H9 (cell line): ENCODE data around the gene RASA3. TPM values are rescaled to one million over a fixed set of nuclear protein-coding genes. Genes with fewer than 3 reads are reported as not detected.

Experiments used
- DNase-seq: peaks from one replicate; pipeline ENCODE4 v3.0.0-alpha.2; 2017
- H2AFZ ChIP-seq: one replicate; pipeline ENCODE4 v1.6.1; 2013; ENCODE audit warnings: mild to moderate bottlenecking, low read length, control low read depth, moderate library complexity
- H2AK5ac ChIP-seq: 2 replicates; pipeline ENCODE4 v1.6.1; 2013; ENCODE audit warnings: low read length, control low read depth, mixed read lengths; ENCODE audit not compliant: insufficient read length
- H2BK120ac ChIP-seq: one replicate; pipeline ENCODE4 v1.6.1; 2013; ENCODE audit warnings: low read depth, mild to moderate bottlenecking, low read length, control low read depth, inconsistent platforms; ENCODE audit not compliant: poor library complexity, severe bottlenecking
- H2BK12ac ChIP-seq: 2 replicates; pipeline ENCODE4 v1.6.1; 2013; ENCODE audit warnings: low read length, control low read depth, mixed read lengths, low read depth; ENCODE audit not compliant: insufficient read length
- H2BK15ac ChIP-seq: 2 replicates; pipeline ENCODE4 v1.6.1; 2013; ENCODE audit warnings: low read depth, low read length, control low read depth
- H2BK20ac ChIP-seq: one replicate; pipeline ENCODE4 v1.6.1; 2013; ENCODE audit warnings: low read depth, mild to moderate bottlenecking, low read length, control low read depth, inconsistent platforms; ENCODE audit not compliant: poor library complexity, severe bottlenecking
- H2BK5ac ChIP-seq: 2 replicates; pipeline ENCODE4 v1.6.1; 2013; ENCODE audit warnings: low read length, control low read depth, mixed read lengths; ENCODE audit not compliant: insufficient read length
- H3K14ac ChIP-seq: 2 replicates; pipeline ENCODE4 v1.6.1; 2013; ENCODE audit warnings: low read length, control low read depth; ENCODE audit not compliant: insufficient read depth
- H3K18ac ChIP-seq: 2 replicates; pipeline ENCODE4 v1.6.1; 2013; ENCODE audit warnings: low read depth, mild to moderate bottlenecking, mixed read lengths, low read length, control low read depth; ENCODE audit not compliant: insufficient read length
- H3K23ac ChIP-seq: 2 replicates; pipeline ENCODE4 v1.6.1; 2013; ENCODE audit warnings: low read length, control low read depth, mixed read lengths, low read depth; ENCODE audit not compliant: insufficient read length
- H3K23me2 ChIP-seq: 2 replicates; pipeline ENCODE4 v1.6.1; 2013; ENCODE audit warnings: low read depth, mild to moderate bottlenecking, mixed read lengths, low read length, control low read depth; ENCODE audit not compliant: insufficient read length, poor library complexity, severe bottlenecking
- H3K27ac ChIP-seq: 2 replicates; pipeline ENCODE4 v1.5.1; 2013; ENCODE audit warnings: low read length, control low read depth, mixed read lengths, low read depth; ENCODE audit not compliant: insufficient read length
- H3K27me3 ChIP-seq: 2 replicates; pipeline ENCODE4 v1.6.1; 2013; ENCODE audit warnings: low read length, control low read depth, inconsistent platforms; ENCODE audit not compliant: insufficient read depth
- H3K4ac ChIP-seq: 2 replicates; pipeline ENCODE4 v1.6.1; 2013; ENCODE audit warnings: low read depth, mild to moderate bottlenecking, control low read depth, inconsistent platforms, low read length, moderate library complexity
- H3K4me1 ChIP-seq: 2 replicates; pipeline ENCODE4 v1.6.1; 2013; ENCODE audit warnings: low read length, control low read depth, inconsistent platforms; ENCODE audit not compliant: insufficient read depth
- H3K4me2 ChIP-seq: 2 replicates; pipeline ENCODE4 v1.6.1; 2013; ENCODE audit warnings: low read length, control low read depth, mixed read lengths; ENCODE audit not compliant: insufficient read length, insufficient read depth
- H3K56ac ChIP-seq: 2 replicates; pipeline ENCODE4 v1.6.1; 2013; ENCODE audit warnings: low read depth, mild to moderate bottlenecking, mixed read lengths, low read length, control low read depth; ENCODE audit not compliant: insufficient read length
- H3K79me1 ChIP-seq: 2 replicates; pipeline ENCODE4 v1.6.1; 2013; ENCODE audit warnings: low read depth, mild to moderate bottlenecking, moderate library complexity, low read length, control low read depth, inconsistent platforms; ENCODE audit not compliant: insufficient read depth, poor library complexity, severe bottlenecking
- H3K79me2 ChIP-seq: 2 replicates; pipeline ENCODE4 v1.6.1; 2013; ENCODE audit warnings: low read length, control low read depth, inconsistent platforms; ENCODE audit not compliant: insufficient read depth
- H3K9ac ChIP-seq: 2 replicates; pipeline ENCODE4 v1.6.1; 2013; ENCODE audit warnings: low read length, control low read depth, mixed read lengths; ENCODE audit not compliant: insufficient read length; ENCODE audit errors: extremely low read depth
- H3K9me3 ChIP-seq: one replicate; pipeline ENCODE4 v1.6.1; 2013; ENCODE audit warnings: low read depth, low read length, inconsistent platforms; ENCODE audit not compliant: control insufficient read depth
- H3T11ph ChIP-seq: one replicate; pipeline ENCODE4 v1.6.1; 2013; ENCODE audit warnings: mild to moderate bottlenecking, low read length, control low read depth, inconsistent platforms
- H4K20me1 ChIP-seq: one replicate; pipeline ENCODE4 v1.6.1; 2013; ENCODE audit not compliant: control insufficient read depth, insufficient read length, insufficient read depth
- H4K5ac ChIP-seq: 2 replicates; pipeline ENCODE4 v1.6.1; 2013; ENCODE audit warnings: low read depth, mild to moderate bottlenecking, mixed read lengths, low read length, control low read depth; ENCODE audit not compliant: insufficient read length
- H4K8ac ChIP-seq: replicated peaks from 2 replicates; pipeline ENCODE4 v1.6.1; 2013; ENCODE audit warnings: low read length, control low read depth, mixed read lengths, low read depth; ENCODE audit not compliant: insufficient read length
- H4K91ac ChIP-seq: 2 replicates; pipeline ENCODE4 v1.6.1; 2013; ENCODE audit warnings: low read depth, mild to moderate bottlenecking, moderate library complexity, mixed read lengths, low read length, control low read depth; ENCODE audit not compliant: insufficient read length
- H3K27ac Mint-ChIP-seq, 3 experiments: 2 replicates in 2 of 3; 3 replicates in 1 of 3; pipeline ENCODE4 v1.8.0; 2020 to 2021; ENCODE audit warnings: mixed read lengths in 3 of 3, mild to moderate bottlenecking in 1 of 3, moderate library complexity in 1 of 3
- H3K27me3 Mint-ChIP-seq: 2 replicates; pipeline ENCODE4 v1.8.0; 2021; ENCODE audit warnings: low read depth, mild to moderate bottlenecking, moderate library complexity, mixed read lengths
- H3K36me3 Mint-ChIP-seq, 3 experiments: 2 replicates in 2 of 3; 3 replicates in 1 of 3; pipeline ENCODE4 v1.8.0; 2020 to 2021; ENCODE audit warnings: low read depth in 3 of 3, mixed read lengths in 3 of 3; ENCODE audit not compliant: insufficient read depth in 1 of 3
- H3K4me1 Mint-ChIP-seq, 2 experiments: 2 replicates each; pipeline ENCODE4 v1.8.0; 2020; ENCODE audit warnings: mixed read lengths in 2 of 2
- H3K4me3 Mint-ChIP-seq, 2 experiments: 2 replicates in 1 of 2; 3 replicates in 1 of 2; pipeline ENCODE4 v1.8.0; 2020 to 2021; ENCODE audit warnings: mild to moderate bottlenecking in 2 of 2, mixed read lengths in 2 of 2, moderate library complexity in 1 of 2
- H3K9me3 Mint-ChIP-seq, 2 experiments: 2 replicates in 1 of 2; 3 replicates in 1 of 2; pipeline ENCODE4 v1.8.0; 2020; ENCODE audit warnings: mild to moderate bottlenecking in 2 of 2, mixed read lengths in 2 of 2, moderate library complexity in 1 of 2
- CTCF ChIP-seq: fragments of 200-600 bp; sonication (generic); conservative IDR thresholded peaks from 3 replicates; pipeline ENCODE4 v1.8.0; 2021; ENCODE audit warnings: antibody characterized with exemption, mild to moderate bottlenecking
- WGBS: extraction: QIAGEN DNeasy Blood & Tissue Kit; methylation state at CpG from one replicate; pipeline ENCODE4 v1.1.7; 2013; ENCODE audit warnings: missing lambda C conversion rate, low lambda C conversion rate, mixed read lengths; ENCODE audit not compliant: insufficient read length; ENCODE audit errors: extremely low coverage; 5-methylcytosine and 5-hydroxymethylcytosine counted together
- total RNA-seq: library from RNA; stranded (reverse); gene quantifications from 2 replicates; pipeline ENCODE4 v1.2.1, GENCODE V29; 2021

RASA3 gene
- total RNA-seq, 1 experiment from 2014 or later, result 12.3 TPM

DNA sequence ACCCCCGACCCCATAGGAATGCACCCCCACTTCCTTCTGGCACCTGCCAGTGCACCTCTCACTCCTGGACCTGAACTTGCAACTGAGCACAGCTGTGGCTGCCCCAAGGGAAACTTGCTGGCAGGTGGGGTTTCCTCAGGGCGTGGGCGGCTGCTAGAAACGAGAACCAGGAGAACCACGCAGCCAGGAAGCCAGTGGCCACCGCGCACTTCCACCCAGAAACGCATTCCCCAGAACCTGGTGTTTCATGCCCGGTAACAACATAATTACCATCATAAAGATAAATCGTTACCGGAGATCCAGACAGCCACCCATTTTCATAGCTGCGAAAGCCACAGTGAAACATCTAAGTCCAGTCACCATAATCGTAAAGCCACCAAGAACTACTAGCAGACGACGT lies 83.4 kb downstream of the RASA3 start:
- no peak overlapping the region for H3K14ac ChIP-seq
- H4K8ac ChIP-seq, result no peak overlapping the region
- Mint-ChIP-seq H3K27me3 (peaks cover 1% of the 10 kb centered on the region; the same call in 1 of the 2 replicates), H3K4me1 (peaks cover 3 to 18% of the 10 kb centered on the region in 2 experiments), H3K27ac (no peak overlapping the region; a peak in 1 of 7 replicates), H3K36me3 (no peaks in the 10 kb centered on the region; a peak in 1 of 7 replicates), H3K4me3 (no peak overlapping the region; a peak in 1 of 5 replicates), H3K9me3 (no peaks in the 10 kb centered on the region)
- no peak overlapping the region for H3K9ac ChIP-seq
- no peak overlapping the region for H3K27ac ChIP-seq
- H2AFZ ChIP-seq, result no peak overlapping the region
- H2BK12ac ChIP-seq, result no peak overlapping the region
- no peaks in the 10 kb centered on the region for H3K4me1 ChIP-seq
- H3K79me2 ChIP-seq, result no peaks in the 10 kb centered on the region
- no peak overlapping the region for H3K56ac ChIP-seq
- no peak overlapping the region for H2BK5ac ChIP-seq
- no peak overlapping the region for H2BK20ac ChIP-seq
- WGBS, result no CpG with 5 or more reads among the region's 15 CpGs
- H3K23ac ChIP-seq, result no peak overlapping the region
- no peak overlapping the region for H4K91ac ChIP-seq
- H4K20me1 ChIP-seq, result no peaks in the 10 kb centered on the region
- no peaks in the 10 kb centered on the region for H3K9me3 ChIP-seq
- no peak overlapping the region for H3K18ac ChIP-seq
- H2BK15ac ChIP-seq, result no peak overlapping the region
- DNase-seq, result no peak
- TF ChIP-seq CTCF, result no peak
- no peak overlapping the region for H4K5ac ChIP-seq
- no peak overlapping the region for H3T11ph ChIP-seq
- no peaks in the 10 kb centered on the region for H3K79me1 ChIP-seq
- no peaks in the 10 kb centered on the region for H3K27me3 ChIP-seq
- H3K4me2 ChIP-seq, result no peak overlapping the region
- H3K23me2 ChIP-seq, result no peaks in the 10 kb centered on the region
- H2BK120ac ChIP-seq, result no peak overlapping the region
- no peak overlapping the region for H2AK5ac ChIP-seq
- H3K4ac ChIP-seq, result no peak overlapping the region
